GM19035 (cell line): ENCODE measurements around the gene TBPL1.

ENCODE experiments used
- ATAC-seq: cut with Tn5 transposase; IDR thresholded peaks from one replicate; pipeline ENCODE4 v1.9.1; 2021; ENCODE audit not compliant: unreplicated experiment

Gene TBPL1

GRCh38 chr6:134005800-134006199, 52.8 kb downstream of the TBPL1 start:
- no peak for ATAC-seq

GRCh38 chr6:134007077-134007476, 54.1 kb downstream of the TBPL1 start:
- no peak for ATAC-seq

GRCh38 chr6:134009876-134010275, 56.9 kb downstream of the TBPL1 start:
- ATAC-seq, result no peak

- no peak for ATAC-seq
Measured at GRCh38 chr6:134010400-134010799, 57.4 kb downstream of the TBPL1 start.

GRCh38 chr6:134010974-134011373, 58.0 kb downstream of the TBPL1 start:
- ATAC-seq, result no peak

GRCh38 chr6:134014588-134015137, 61.6 kb downstream of the TBPL1 start:
- ATAC-seq, result no peak

GRCh38 chr6:134015719-134016557, 62.9 kb downstream of the TBPL1 start:
- no peak for ATAC-seq

GRCh38 chr6:134016558-134016814, 63.5 kb downstream of the TBPL1 start:
- ATAC-seq, result no peak

- no peak for ATAC-seq
Measured at GRCh38 chr6:134020071-134020470, 67.0 kb downstream of the TBPL1 start.

- ATAC-seq, result no peak
Measured at GRCh38 chr6:134020543-134020942, 67.5 kb downstream of the TBPL1 start.

GRCh38 chr6:134020968-134021367, 67.9 kb downstream of the TBPL1 start:
- ATAC-seq, result no peak

GRCh38 chr6:134021396-134022122, 68.5 kb downstream of the TBPL1 start:
- ATAC-seq, result no peak

- ATAC-seq, result no peak
Measured at GRCh38 chr6:134022650-134023049, 69.6 kb downstream of the TBPL1 start.

- no peak for ATAC-seq
Measured at GRCh38 chr6:134026597-134026996, 73.6 kb downstream of the TBPL1 start.

- ATAC-seq, result no peak
Measured at GRCh38 chr6:134028438-134028837, 75.4 kb downstream of the TBPL1 start.

- ATAC-seq, result no peak
Measured at GRCh38 chr6:134029495-134030455, 76.8 kb downstream of the TBPL1 start.

GRCh38 chr6:134031696-134032255, 78.8 kb downstream of the TBPL1 start:
- no peak for ATAC-seq

- ATAC-seq, result no peak
Measured at GRCh38 chr6:134034478-134034877, 81.5 kb downstream of the TBPL1 start.

GRCh38 chr6:134034961-134035822, 82.2 kb downstream of the TBPL1 start:
- no peak for ATAC-seq

GRCh38 chr6:134035823-134036296, 82.8 kb downstream of the TBPL1 start:
- ATAC-seq, result no peak
